ENCODE data around the gene GNB5. TPM values are rescaled to one million over a fixed set of nuclear protein-coding genes. Genes with fewer than 3 reads are reported as not detected.

Gene GNB5
- total and polyA plus RNA-seq, 8 donors: 12.2 to 28.2 (median 15.8) TPM

DNA sequence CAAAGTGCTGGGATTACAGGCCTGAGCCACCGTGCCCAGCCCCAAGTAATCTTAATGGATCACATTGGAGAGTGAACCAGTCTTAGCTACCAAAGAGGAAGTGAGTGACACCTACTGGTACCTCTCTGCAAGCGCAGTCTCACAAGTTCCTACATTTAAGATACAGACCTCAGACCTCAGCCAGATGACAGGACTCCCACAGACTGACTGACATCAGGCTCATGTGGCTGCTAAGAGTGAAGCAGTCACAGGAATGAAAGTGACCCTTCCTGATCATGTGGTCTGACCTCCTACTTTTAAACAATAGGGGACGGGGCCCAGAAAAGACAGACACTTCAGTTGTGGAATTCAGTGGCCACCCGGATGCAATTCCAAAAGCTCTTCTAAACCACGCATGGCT lies 36.3 kb upstream of the GNB5 start:
- peaks cover 0 to 40% (median 11%) of the 10 kb centered on the region in 3 donors for H3K36me3 ChIP-seq
- 25 to 31% methylated on average over 5 of the region's 5 CpGs for WGBS, 2 donors
- no peak for FAIRE-seq

DNA sequence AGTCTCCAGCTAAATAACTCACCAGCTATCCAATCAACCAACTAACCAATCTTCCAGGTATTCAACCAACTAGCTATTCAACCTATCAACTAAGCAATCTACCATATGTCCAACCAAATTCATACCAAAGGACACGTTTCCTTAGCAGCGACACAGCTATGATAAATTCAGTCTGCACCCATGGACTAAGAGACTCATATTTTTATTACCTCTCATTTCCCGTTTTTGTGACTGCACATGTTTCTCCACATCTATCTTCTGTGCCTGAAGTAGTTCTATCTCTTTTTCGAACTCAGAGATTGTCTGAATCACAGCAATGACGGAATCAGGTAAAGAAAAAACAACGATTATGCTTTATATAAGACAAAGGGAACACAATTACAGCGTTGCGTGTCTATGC lies 34.0 kb upstream of the GNB5 start:
- TF ChIP-seq CTCF (IDR thresholded peaks at IDR 0.05): no peak
- Histone ChIP-seq H3K36me3 (peaks cover 2 to 62% (median 11%) of the 10 kb centered on the region in 3 donors), H3K4me1 (peaks cover 9 to 12% (median 11%) of the 10 kb centered on the region in 3 donors), H3K9me3 (no peaks in the 10 kb centered on the region), H3K4me3 (no peak overlapping the region), H3K27me3 (no peaks in the 10 kb centered on the region), H3K27ac (no peak overlapping the region)
- intact Hi-C loops (cut with DNase I): no loop called here
- ATAC-seq (no peak), DNase-seq (no peak), FAIRE-seq (no peak)
- 87 to 90% methylated on average over 8 of the region's 8 CpGs for WGBS, 2 donors

More for the DNA sequence above, 36.3 kb upstream of the GNB5 start:
- no peaks in the 10 kb centered on the region for H3K27me3 ChIP-seq
- intact Hi-C loops (cut with DNase I): no loop called here
- peak; percentile 78 to 96 (median 93) for ATAC-seq
- peak overlapping the region in 2 of 4 donors; percentile 42 to 73 for H3K27ac ChIP-seq
- H3K4me3 ChIP-seq: no peak overlapping the region
- peak in 4 of 6 donors; percentile 72 to 86 (median 83) for DNase-seq
- H3K4me1 ChIP-seq: peaks cover 9 to 12% (median 11%) of the 10 kb centered on the region in 3 donors
- TF ChIP-seq CTCF (IDR thresholded peaks at IDR 0.05): peak; percentile 49 to 77 (median 66)
- no peaks in the 10 kb centered on the region for H3K9me3 ChIP-seq

- WGBS, 2 donors: 94 to 98% methylated on average over 4 of the region's 4 CpGs
- FAIRE-seq: no peak
- no peaks in the 10 kb centered on the region for H3K9me3 ChIP-seq
- no peak for ATAC-seq
- intact Hi-C loops (cut with DNase I): no loop called here
- no peak for TF ChIP-seq CTCF (IDR thresholded peaks at IDR 0.05)
- no peak overlapping the region for H3K4me3 ChIP-seq
- H3K27me3 ChIP-seq: no peaks in the 10 kb centered on the region
- H3K36me3 ChIP-seq: peaks cover 3 to 71% (median 11%) of the 10 kb centered on the region in 3 donors
- peaks cover 9 to 10% (median 10%) of the 10 kb centered on the region in 3 donors for H3K4me1 ChIP-seq
- no peak overlapping the region for H3K27ac ChIP-seq
- DNase-seq: no peak
Observed at GRCh38 chr15:52224211-52224610, 33.0 kb upstream of the GNB5 start.

DNA sequence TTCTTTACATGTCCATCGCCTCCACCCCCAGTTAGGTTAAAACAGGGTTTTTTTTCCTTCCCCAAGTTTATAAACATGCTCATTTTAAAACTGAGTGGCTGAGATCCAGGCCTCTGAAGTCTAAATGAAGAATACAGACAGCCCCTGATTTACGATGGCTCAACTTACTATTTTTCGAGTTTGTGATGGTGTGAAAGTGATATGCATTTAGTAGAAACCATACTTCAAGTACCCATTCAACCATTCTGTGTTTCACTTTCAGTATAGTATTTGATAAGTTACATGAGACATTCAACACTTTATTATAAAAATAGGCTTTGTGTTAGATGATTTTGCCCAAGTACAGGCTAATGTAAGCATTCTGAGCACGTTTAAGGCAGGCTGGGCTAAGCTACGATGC lies 30.5 kb upstream of the GNB5 start:
- no peak for FAIRE-seq
- Histone ChIP-seq H3K27ac (no peak overlapping the region), H3K36me3 (peaks cover 3 to 92% (median 27%) of the 10 kb centered on the region in 3 donors), H3K9me3 (no peaks in the 10 kb centered on the region), H3K27me3 (no peaks in the 10 kb centered on the region), H3K4me1 (no peaks in the 10 kb centered on the region), H3K4me3 (no peak overlapping the region)
- intact Hi-C loops (cut with DNase I): no loop called here
- TF ChIP-seq CTCF (IDR thresholded peaks at IDR 0.05): no peak
- ATAC-seq: no peak
- no peak for DNase-seq
- WGBS, 2 donors: 84 to 85% methylated on average over 5 of the region's 5 CpGs

DNA sequence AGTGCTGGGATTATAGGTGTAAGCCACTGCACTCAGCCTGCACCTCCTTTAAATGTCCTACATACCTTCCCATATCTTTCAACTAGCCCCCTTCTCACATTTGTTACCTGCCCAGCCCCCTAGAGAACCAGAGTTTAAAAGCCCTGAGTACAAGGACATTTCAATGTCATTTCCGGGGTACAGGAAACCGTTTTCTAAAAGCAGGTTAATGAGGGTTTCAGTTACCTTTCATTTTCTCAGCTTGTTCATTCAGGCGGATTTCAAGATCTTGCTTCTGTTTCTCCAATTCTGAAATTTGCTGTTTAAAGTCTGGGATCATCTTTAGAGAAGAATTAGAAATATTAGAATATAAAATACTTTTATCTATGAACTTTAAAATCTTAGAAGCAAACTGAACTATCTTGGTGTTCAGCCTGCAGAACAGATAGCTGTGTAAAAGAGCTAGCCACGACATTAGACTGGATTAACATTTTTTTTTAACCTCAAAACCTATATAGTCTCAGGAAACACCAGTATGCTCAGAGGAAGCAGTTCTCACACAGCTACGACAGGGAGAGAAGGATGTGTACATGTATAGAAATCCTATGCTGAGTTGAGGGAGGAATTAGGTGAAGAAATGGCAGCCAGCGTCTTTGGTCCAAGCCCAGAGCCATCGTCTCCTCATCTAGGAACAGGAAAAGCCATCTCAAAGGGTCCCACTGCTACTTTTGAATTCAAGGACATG lies 29.9 kb upstream of the GNB5 start:
- no peaks in the 10 kb centered on the region for H3K9me3 ChIP-seq
- H3K36me3 ChIP-seq: peaks cover 3 to 91% (median 27%) of the 10 kb centered on the region in 3 donors
- FAIRE-seq (no peak), ATAC-seq (no peak), DNase-seq (no peak)
- no peaks in the 10 kb centered on the region for H3K4me1 ChIP-seq
- no peak overlapping the region for H3K27ac ChIP-seq
- WGBS, 2 donors: 77 to 84% methylated on average over 7 of the region's 7 CpGs
- H3K4me3 ChIP-seq: no peak overlapping the region
- TF ChIP-seq CTCF (IDR thresholded peaks at IDR 0.05): no peak
- no peaks in the 10 kb centered on the region for H3K27me3 ChIP-seq
- intact Hi-C loops (cut with DNase I): no loop called here

Data from pancreas (tissue), 10 donors.